Measurements from ENCODE around the gene AP4E1.

GRCh38 chr15:50886139-50886467 lies 22.4 kb upstream of the AP4E1 start:
- no peak for TF ChIP-seq CTCF (IDR thresholded peaks at IDR 0.05)
- no peak for TF ChIP-seq NR1H2 (CRISPR knock-in tag; IDR thresholded peaks at IDR 0.05)
- TF ChIP-seq STAT6 (CRISPR knock-in tag; conservative IDR thresholded peaks at IDR 0.05; ENCODE audit: low read depth): no peak
- no peak for TF ChIP-seq SMAD4 (CRISPR knock-in tag; IDR thresholded peaks at IDR 0.05)
- TF ChIP-seq ZBTB43 (CRISPR knock-in tag; IDR thresholded peaks at IDR 0.05): no peak
- TF ChIP-seq NR2C2 (CRISPR knock-in tag; IDR thresholded peaks at IDR 0.05): no peak
- no peak for TF ChIP-seq CREB1 (CRISPR knock-in tag; IDR thresholded peaks at IDR 0.05)
- no peak for TF ChIP-seq MYBL2 (CRISPR knock-in tag; IDR thresholded peaks at IDR 0.05)
